Neuron (in vitro differentiated cells): ENCODE results near the gene ALKAL2.

Experiments
- H2AFZ ChIP-seq: one replicate; pipeline ENCODE4 v1.6.1; 2013; ENCODE audit warnings: low read depth, mild to moderate bottlenecking, inconsistent platforms, low read length, moderate library complexity
- H3K27me3 ChIP-seq: one replicate; pipeline ENCODE4 v1.6.1; 2013; ENCODE audit warnings: low read length; ENCODE audit not compliant: insufficient read depth
- H3K36me3 ChIP-seq: one replicate; pipeline ENCODE4 v1.6.1; 2013; ENCODE audit warnings: low read length; ENCODE audit not compliant: insufficient read depth
- H3K4me1 ChIP-seq: one replicate; pipeline ENCODE4 v1.6.1; 2013; ENCODE audit warnings: low read length; ENCODE audit not compliant: insufficient read depth
- H3K4me3 ChIP-seq: 2 replicates; pipeline ENCODE4 v1.5.1; 2013; ENCODE audit warnings: mild to moderate bottlenecking, low read length, moderate library complexity
- H3K9me3 ChIP-seq: one replicate; pipeline ENCODE4 v1.6.1; 2013; ENCODE audit warnings: low read length

Gene ALKAL2

GRCh38 chr2:259789-260331, 28.0 kb downstream of the ALKAL2 start:
- peaks cover 13% of the 10 kb centered on the region for H3K9me3 ChIP-seq
- no peaks in the 10 kb centered on the region for H3K27me3 ChIP-seq
- H3K4me3 ChIP-seq = no peak overlapping the region
- H2AFZ ChIP-seq = no peak overlapping the region
- peaks cover 2% of the 10 kb centered on the region for H3K36me3 ChIP-seq
- H3K4me1 ChIP-seq = peaks cover 3% of the 10 kb centered on the region

DNA sequence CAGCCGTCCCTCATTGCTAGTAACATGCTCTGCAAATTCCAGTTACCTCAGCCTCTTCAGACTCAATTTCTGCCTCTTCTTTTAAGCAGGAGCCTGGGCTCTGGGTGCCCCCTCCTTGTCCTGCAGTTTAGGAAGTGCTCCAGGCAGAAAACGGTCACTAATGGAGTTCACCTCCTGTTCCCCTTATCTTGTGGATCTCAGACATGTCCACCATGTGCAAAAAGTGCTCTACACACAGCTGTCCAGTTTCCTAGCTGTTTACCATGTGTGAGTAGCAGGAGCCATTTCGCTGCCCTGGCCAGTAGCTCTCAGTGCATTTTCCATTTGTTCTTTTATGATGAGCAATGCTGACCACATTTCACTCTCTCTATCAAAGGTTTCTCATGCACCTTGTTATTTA, 29.0 kb downstream of the ALKAL2 start:
- H3K9me3 ChIP-seq = peaks cover 13% of the 10 kb centered on the region
- H2AFZ ChIP-seq = no peak overlapping the region
- H3K27me3 ChIP-seq = no peaks in the 10 kb centered on the region
- peaks cover 2% of the 10 kb centered on the region for H3K36me3 ChIP-seq
- H3K4me3 ChIP-seq = no peak overlapping the region
- H3K4me1 ChIP-seq = peaks cover 3% of the 10 kb centered on the region

DNA sequence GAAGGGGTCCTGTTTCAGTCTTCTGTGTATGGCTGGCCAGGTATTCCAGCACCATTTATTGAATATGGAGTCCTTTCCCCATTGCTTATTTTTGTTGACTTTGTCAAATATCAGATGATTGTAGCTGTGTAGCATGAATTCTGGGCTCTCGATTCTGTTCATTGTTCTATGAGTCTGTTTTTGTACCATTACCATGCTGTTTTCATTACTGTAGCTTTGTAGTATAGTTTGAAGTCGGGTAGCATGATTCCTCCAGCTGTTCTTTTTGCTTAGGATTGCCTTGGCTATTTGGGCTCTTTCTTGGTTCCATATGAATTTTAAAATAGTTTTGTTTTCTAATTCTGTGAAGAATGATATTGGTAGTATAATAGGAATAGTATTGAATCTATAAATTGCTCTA, 30.0 kb downstream of the ALKAL2 start:
- Histone ChIP-seq H3K4me1 (no peaks in the 10 kb centered on the region), H3K9me3 (peaks cover 13% of the 10 kb centered on the region), H3K36me3 (peaks cover 2% of the 10 kb centered on the region), H3K27me3 (no peaks in the 10 kb centered on the region), H2AFZ (no peak overlapping the region), H3K4me3 (no peak overlapping the region)

DNA sequence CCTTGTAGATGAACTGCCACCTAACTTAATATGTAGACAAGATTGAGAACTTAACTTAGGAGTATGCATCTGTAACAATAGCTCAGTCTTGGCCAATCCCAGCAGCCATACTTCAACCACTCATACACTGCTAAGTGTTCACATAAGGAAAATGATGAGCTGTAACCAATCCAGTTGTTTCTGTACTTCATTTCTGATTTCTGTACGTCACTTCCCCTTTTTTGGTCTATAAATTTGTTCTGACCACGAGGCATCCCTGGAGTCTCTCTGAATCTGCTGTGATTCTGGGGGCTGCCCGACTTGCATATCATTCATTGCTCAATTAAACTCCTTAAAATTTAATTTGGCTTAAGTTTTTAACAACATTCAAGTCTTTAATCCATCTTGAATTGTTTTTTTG, 30.5 kb downstream of the ALKAL2 start:
- peaks cover 2% of the 10 kb centered on the region for H3K36me3 ChIP-seq
- no peaks in the 10 kb centered on the region for H3K27me3 ChIP-seq
- no peak overlapping the region for H2AFZ ChIP-seq
- no peaks in the 10 kb centered on the region for H3K4me1 ChIP-seq
- H3K4me3 ChIP-seq = no peak overlapping the region
- peaks cover 13% of the 10 kb centered on the region for H3K9me3 ChIP-seq

- Histone ChIP-seq H3K36me3 (peaks cover 2% of the 10 kb centered on the region), H3K4me1 (no peaks in the 10 kb centered on the region), H3K9me3 (peaks cover 13% of the 10 kb centered on the region), H3K4me3 (no peak overlapping the region), H3K27me3 (no peaks in the 10 kb centered on the region), H2AFZ (no peak overlapping the region)
Observed at GRCh38 chr2:256094-256493, 31.8 kb downstream of the ALKAL2 start.

GRCh38 chr2:255195-255594, 32.7 kb downstream of the ALKAL2 start:
- Histone ChIP-seq H2AFZ (no peak overlapping the region), H3K4me3 (no peak overlapping the region), H3K36me3 (peaks cover 2% of the 10 kb centered on the region), H3K27me3 (no peaks in the 10 kb centered on the region), H3K4me1 (no peaks in the 10 kb centered on the region), H3K9me3 (peaks cover 10% of the 10 kb centered on the region)

- Histone ChIP-seq H3K27me3 (no peaks in the 10 kb centered on the region), H3K9me3 (peaks cover 10% of the 10 kb centered on the region), H3K36me3 (peaks cover 5% of the 10 kb centered on the region), H3K4me3 (no peak overlapping the region), H3K4me1 (no peaks in the 10 kb centered on the region), H2AFZ (no peak overlapping the region)
Observed at GRCh38 chr2:254241-254640, 33.6 kb downstream of the ALKAL2 start.

- H3K4me1 ChIP-seq = no peaks in the 10 kb centered on the region
- no peak overlapping the region for H2AFZ ChIP-seq
- no peak overlapping the region for H3K4me3 ChIP-seq
Observed at GRCh38 chr2:253202-253638, 34.7 kb downstream of the ALKAL2 start.

GRCh38 chr2:252001-252602, 35.8 kb downstream of the ALKAL2 start:
- H3K27me3 ChIP-seq = no peaks in the 10 kb centered on the region
- no peaks in the 10 kb centered on the region for H3K4me1 ChIP-seq
- no peaks in the 10 kb centered on the region for H3K9me3 ChIP-seq
- no peak overlapping the region for H3K4me3 ChIP-seq
- peaks cover 7% of the 10 kb centered on the region for H3K36me3 ChIP-seq
- no peak overlapping the region for H2AFZ ChIP-seq

More at GRCh38 chr2:253202-253638, 34.7 kb downstream of the ALKAL2 start:
- H3K9me3 ChIP-seq = peaks cover 3% of the 10 kb centered on the region
- H3K27me3 ChIP-seq = no peaks in the 10 kb centered on the region
- H3K36me3 ChIP-seq = peaks cover 3% of the 10 kb centered on the region

- H3K4me1 ChIP-seq = no peaks in the 10 kb centered on the region
- H3K9me3 ChIP-seq = peaks cover 4% of the 10 kb centered on the region
- no peak overlapping the region for H2AFZ ChIP-seq
- H3K36me3 ChIP-seq = peaks cover 12% of the 10 kb centered on the region
- H3K4me3 ChIP-seq = no peak overlapping the region
- no peaks in the 10 kb centered on the region for H3K27me3 ChIP-seq
Observed at GRCh38 chr2:249538-250042, 38.3 kb downstream of the ALKAL2 start.

- no peak overlapping the region for H3K4me3 ChIP-seq
- peaks cover 4% of the 10 kb centered on the region for H3K9me3 ChIP-seq
- H2AFZ ChIP-seq = no peak overlapping the region
- H3K27me3 ChIP-seq = no peaks in the 10 kb centered on the region
- no peaks in the 10 kb centered on the region for H3K4me1 ChIP-seq
- H3K36me3 ChIP-seq = peaks cover 14% of the 10 kb centered on the region
Observed at GRCh38 chr2:248724-249123, 39.2 kb downstream of the ALKAL2 start.

DNA sequence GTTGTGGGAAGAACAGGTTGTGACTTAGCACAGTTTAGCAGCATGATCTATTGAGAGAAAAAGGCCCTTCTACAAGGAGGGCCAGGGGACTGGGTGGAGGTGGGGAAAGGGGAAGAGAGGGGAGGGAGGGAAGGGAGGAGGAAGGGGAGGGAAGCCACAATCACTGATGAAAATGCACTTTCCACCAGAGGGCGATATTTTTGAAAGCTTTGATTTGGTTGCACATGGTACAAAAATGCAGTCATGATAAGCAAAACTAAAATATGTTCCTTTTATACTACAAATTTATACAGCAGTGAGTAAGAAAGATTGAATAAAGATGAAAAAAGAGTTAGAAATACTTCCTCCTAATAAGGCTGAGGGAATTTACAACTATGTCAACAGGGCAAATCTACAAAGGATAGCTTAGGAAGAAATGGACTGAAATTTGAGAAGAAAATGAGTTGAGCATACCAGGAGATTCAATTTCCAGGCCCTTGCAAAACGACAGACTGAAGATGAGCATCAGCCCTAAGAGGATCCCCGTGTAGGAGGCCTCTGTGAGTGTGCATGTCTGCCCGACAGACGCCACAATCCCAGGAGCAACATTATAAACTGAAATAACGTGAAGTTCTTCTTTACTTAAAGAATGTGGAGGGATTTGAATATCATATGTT, 41.3 kb downstream of the ALKAL2 start:
- Histone ChIP-seq H3K27me3 (no peaks in the 10 kb centered on the region), H3K9me3 (peaks cover 4% of the 10 kb centered on the region), H3K4me3 (no peak overlapping the region), H3K4me1 (no peaks in the 10 kb centered on the region), H3K36me3 (peaks cover 20% of the 10 kb centered on the region), H2AFZ (no peak overlapping the region)

DNA sequence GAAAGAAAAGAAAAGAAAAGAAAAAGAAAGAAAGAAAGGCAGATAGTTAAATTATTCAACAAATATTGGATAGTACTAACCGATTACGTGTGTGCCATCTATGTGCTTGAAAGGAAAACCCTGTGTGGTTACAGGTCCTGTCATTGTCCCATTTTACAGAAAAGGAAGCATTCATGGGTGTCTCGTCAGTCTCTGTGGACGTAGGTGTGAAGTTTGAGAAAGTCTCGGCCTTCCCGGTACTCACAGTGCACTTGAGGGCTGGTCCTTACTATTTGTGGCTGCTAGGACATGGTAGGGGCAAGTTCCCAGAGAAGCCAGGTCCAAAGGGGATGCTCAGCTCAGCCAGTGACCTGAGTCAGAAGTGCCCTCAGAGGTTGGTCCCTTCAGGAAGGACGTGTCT, 43.3 kb downstream of the ALKAL2 start:
- no peaks in the 10 kb centered on the region for H3K4me1 ChIP-seq
- H3K9me3 ChIP-seq = peaks cover 4% of the 10 kb centered on the region
- no peak overlapping the region for H2AFZ ChIP-seq
- peaks cover 17% of the 10 kb centered on the region for H3K36me3 ChIP-seq
- H3K27me3 ChIP-seq = no peaks in the 10 kb centered on the region
- no peak overlapping the region for H3K4me3 ChIP-seq
